WTC11 (cell line): ENCODE measurements around the gene ALKBH8. TPM values are rescaled to one million over a fixed set of nuclear protein-coding genes. Genes with fewer than 3 reads are reported as not detected.

Source experiments
- ATAC-seq: fragments of 200-7000 bp; cut with Tn5 transposase; 2 replicates; pipeline ENCODE4 v1.10.0; 2021; ENCODE audit warnings: mild to moderate bottlenecking, moderate library complexity
- CTCF ChIA-PET: fragments of 300-600 bp; sonication (Branson Sonifier 250); formaldehyde crosslinking; loops from one replicate; lab custom pipeline; 2021; ENCODE audit warnings: antibody characterized with exemption; lab: Charles Lee
- POLR2A ChIA-PET: fragments of 350-600 bp; sonication (Branson Sonifier 250); formaldehyde crosslinking; loops from one replicate; lab custom pipeline; 2021; ENCODE audit warnings: antibody characterized with exemption; lab: Charles Lee
- DNase-seq: peaks from one replicate; pipeline ENCODE4 v3.0.0; 2021; ENCODE audit warnings: low spot score
- H3K27ac Mint-ChIP-seq: 2 replicates; pipeline ENCODE4 v1.8.0; 2021; ENCODE audit warnings: mixed read lengths
- H3K27me3 Mint-ChIP-seq: 2 replicates; pipeline ENCODE4 v1.8.0; 2021; ENCODE audit warnings: low read depth, mild to moderate bottlenecking, moderate library complexity, mixed read lengths
- H3K36me3 Mint-ChIP-seq: 2 replicates; pipeline ENCODE4 v1.8.0; 2021; ENCODE audit warnings: mixed read lengths
- H3K4me1 Mint-ChIP-seq: 2 replicates; pipeline ENCODE4 v1.8.0; 2022; ENCODE audit warnings: mixed read lengths
- H3K4me3 Mint-ChIP-seq: 2 replicates; pipeline ENCODE4 v1.8.0; 2021; ENCODE audit warnings: mild to moderate bottlenecking, moderate library complexity, mixed read lengths
- H3K9me3 Mint-ChIP-seq: 2 replicates; pipeline ENCODE4 v1.8.0; 2021; ENCODE audit warnings: mixed read lengths
- CBFB ChIP-seq: sonication (generic); formaldehyde crosslinking; IDR thresholded peaks from 2 replicates; pipeline ENCODE4 v1.8.1; 2022; ENCODE audit warnings: mild to moderate bottlenecking, low read depth, missing genetic modification reagents
- CTCF ChIP-seq: fragments of 200-600 bp; IDR thresholded peaks from 2 replicates; pipeline ENCODE4 v1.8.0; 2022; ENCODE audit warnings: antibody characterized with exemption
- ESRRA ChIP-seq: sonication (generic); formaldehyde crosslinking; IDR thresholded peaks from 2 replicates; pipeline ENCODE4 v1.8.1; 2022; ENCODE audit warnings: mild to moderate bottlenecking, missing genetic modification reagents, borderline replicate concordance
- FOXK1 ChIP-seq: sonication (generic); formaldehyde crosslinking; IDR thresholded peaks from 2 replicates; pipeline ENCODE4 v1.8.0; 2022; ENCODE audit warnings: mild to moderate bottlenecking, moderate library complexity, missing genetic modification reagents
- HMGXB4 ChIP-seq: sonication (generic); formaldehyde crosslinking; IDR thresholded peaks from 2 replicates; pipeline ENCODE4 v1.8.1; 2023; ENCODE audit warnings: mild to moderate bottlenecking, moderate library complexity, missing genetic modification reagents
- IRF2 ChIP-seq: sonication (generic); formaldehyde crosslinking; IDR thresholded peaks from 2 replicates; pipeline ENCODE4 v1.8.0; 2022; ENCODE audit warnings: low read depth, missing genetic modification reagents, borderline replicate concordance
- KAT7 ChIP-seq: sonication (generic); formaldehyde crosslinking; IDR thresholded peaks from 2 replicates; pipeline ENCODE4 v1.8.1; 2023; ENCODE audit warnings: missing genetic modification reagents, mild to moderate bottlenecking, borderline replicate concordance
- PRDM15 ChIP-seq: sonication (generic); formaldehyde crosslinking; IDR thresholded peaks from 2 replicates; pipeline ENCODE4 v1.8.0; 2022; ENCODE audit warnings: missing genetic modification reagents
- RORB ChIP-seq: fragments of 250-450 bp; sonication (Bioruptor Pico); IDR thresholded peaks from 2 replicates; pipeline ENCODE4 v1.9.0; 2021; ENCODE audit warnings: mild to moderate bottlenecking
- TCF7 ChIP-seq: sonication (generic); formaldehyde crosslinking; IDR thresholded peaks from 2 replicates; pipeline ENCODE4 v1.8.0; 2022; ENCODE audit warnings: mild to moderate bottlenecking, low read depth, missing genetic modification reagents, moderate library complexity
- ZMAT4 ChIP-seq: fragments of 250-450 bp; sonication (Bioruptor Pico); IDR thresholded peaks from 2 replicates; pipeline ENCODE4 v1.9.0; 2021; ENCODE audit warnings: mild to moderate bottlenecking
- ZNF232 ChIP-seq: sonication (generic); formaldehyde crosslinking; IDR thresholded peaks from 2 replicates; pipeline ENCODE4 v1.8.0; 2022; ENCODE audit warnings: mild to moderate bottlenecking, missing genetic modification reagents
- ZNF317 ChIP-seq: sonication (generic); formaldehyde crosslinking; IDR thresholded peaks from 2 replicates; pipeline ENCODE4 v1.8.1; 2023; ENCODE audit warnings: low read depth, mild to moderate bottlenecking, moderate library complexity, missing genetic modification reagents, borderline replicate concordance
- total RNA-seq: library from RNA; stranded (reverse); gene quantifications from 3 replicates; pipeline ENCODE4 v1.2.3, GENCODE V29; 2021
- TF ChIP-seq, protein P1 (sequence below): sonication (generic); formaldehyde crosslinking; IDR thresholded peaks from 2 replicates; pipeline ENCODE4 v1.8.0; 2023; ENCODE audit warnings: mild to moderate bottlenecking, missing genetic modification reagents
- TF ChIP-seq, protein P2 (sequence below): sonication (generic); formaldehyde crosslinking; conservative IDR thresholded peaks from 2 replicates; pipeline ENCODE4 v1.8.1; 2022; ENCODE audit warnings: mild to moderate bottlenecking, missing genetic modification reagents
- TF ChIP-seq, protein P3 (sequence below): fragments of 250-450 bp; sonication (Bioruptor Pico); conservative IDR thresholded peaks from 2 replicates; pipeline ENCODE4 v1.9.0; 2021; ENCODE audit warnings: mild to moderate bottlenecking
- TF ChIP-seq, protein P4 (sequence below): sonication (generic); formaldehyde crosslinking; IDR thresholded peaks from 2 replicates; pipeline ENCODE4 v1.8.1; 2023; ENCODE audit warnings: mild to moderate bottlenecking, missing genetic modification reagents

ALKBH8 gene
- total RNA-seq, 1 experiment from 2014 or later, result 9.5 TPM

GRCh38 chr11:107598225-107599139, 32.9 kb upstream of the ALKBH8 start:
- CTCF ChIA-PET, result interaction anchor here (0.6 to 3.3 kb wide), 4 partner anchors 8 to 91 kb away, joined by 3 to 14 read pairs (median 4); no protein-coding TSS in a partner anchor
- no peak overlapping the region for H3K27ac Mint-ChIP-seq
- H3K4me1 Mint-ChIP-seq, result peaks cover 48% of the 10 kb centered on the region
- no peak overlapping the region for H3K4me3 Mint-ChIP-seq
- H3K36me3 Mint-ChIP-seq, result no peaks in the 10 kb centered on the region
- POLR2A ChIA-PET, result no interaction called here
- TF ChIP-seq, protein P1, sequence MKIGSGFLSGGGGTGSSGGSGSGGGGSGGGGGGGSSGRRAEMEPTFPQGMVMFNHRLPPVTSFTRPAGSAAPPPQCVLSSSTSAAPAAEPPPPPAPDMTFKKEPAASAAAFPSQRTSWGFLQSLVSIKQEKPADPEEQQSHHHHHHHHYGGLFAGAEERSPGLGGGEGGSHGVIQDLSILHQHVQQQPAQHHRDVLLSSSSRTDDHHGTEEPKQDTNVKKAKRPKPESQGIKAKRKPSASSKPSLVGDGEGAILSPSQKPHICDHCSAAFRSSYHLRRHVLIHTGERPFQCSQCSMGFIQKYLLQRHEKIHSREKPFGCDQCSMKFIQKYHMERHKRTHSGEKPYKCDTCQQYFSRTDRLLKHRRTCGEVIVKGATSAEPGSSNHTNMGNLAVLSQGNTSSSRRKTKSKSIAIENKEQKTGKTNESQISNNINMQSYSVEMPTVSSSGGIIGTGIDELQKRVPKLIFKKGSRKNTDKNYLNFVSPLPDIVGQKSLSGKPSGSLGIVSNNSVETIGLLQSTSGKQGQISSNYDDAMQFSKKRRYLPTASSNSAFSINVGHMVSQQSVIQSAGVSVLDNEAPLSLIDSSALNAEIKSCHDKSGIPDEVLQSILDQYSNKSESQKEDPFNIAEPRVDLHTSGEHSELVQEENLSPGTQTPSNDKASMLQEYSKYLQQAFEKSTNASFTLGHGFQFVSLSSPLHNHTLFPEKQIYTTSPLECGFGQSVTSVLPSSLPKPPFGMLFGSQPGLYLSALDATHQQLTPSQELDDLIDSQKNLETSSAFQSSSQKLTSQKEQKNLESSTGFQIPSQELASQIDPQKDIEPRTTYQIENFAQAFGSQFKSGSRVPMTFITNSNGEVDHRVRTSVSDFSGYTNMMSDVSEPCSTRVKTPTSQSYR (CRISPR knock-in tag), result no peak
- TF ChIP-seq ZNF317 (CRISPR knock-in tag) (no peak), CTCF (peak; percentile 43; the same call in 1 of the 2 replicates)
- TF ChIP-seq, protein P2, sequence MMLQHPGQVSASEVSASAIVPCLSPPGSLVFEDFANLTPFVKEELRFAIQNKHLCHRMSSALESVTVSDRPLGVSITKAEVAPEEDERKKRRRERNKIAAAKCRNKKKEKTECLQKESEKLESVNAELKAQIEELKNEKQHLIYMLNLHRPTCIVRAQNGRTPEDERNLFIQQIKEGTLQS, result no peak
- ATAC-seq (peak; percentile 97), DNase-seq (peak; percentile 64)
- H3K9me3 Mint-ChIP-seq, result no peaks in the 10 kb centered on the region
- H3K27me3 Mint-ChIP-seq, result peaks cover 13% of the 10 kb centered on the region

GRCh38 chr11:107594736-107595135, 29.2 kb upstream of the ALKBH8 start:
- ChIA-PET POLR2A (no interaction called here), CTCF (interaction anchor here (0.8 to 2.1 kb wide), 5 partner anchors 10 to 147 kb away, joined by 3 to 9 read pairs (median 4); no protein-coding TSS in a partner anchor)
- Mint-ChIP-seq H3K27ac (no peak overlapping the region), H3K9me3 (no peaks in the 10 kb centered on the region), H3K4me1 (peaks cover 56% of the 10 kb centered on the region), H3K27me3 (peaks cover 48% of the 10 kb centered on the region), H3K4me3 (no peak overlapping the region), H3K36me3 (no peaks in the 10 kb centered on the region)
- ATAC-seq, result no peak
- DNase-seq, result no peak
- TF ChIP-seq, protein P3, sequence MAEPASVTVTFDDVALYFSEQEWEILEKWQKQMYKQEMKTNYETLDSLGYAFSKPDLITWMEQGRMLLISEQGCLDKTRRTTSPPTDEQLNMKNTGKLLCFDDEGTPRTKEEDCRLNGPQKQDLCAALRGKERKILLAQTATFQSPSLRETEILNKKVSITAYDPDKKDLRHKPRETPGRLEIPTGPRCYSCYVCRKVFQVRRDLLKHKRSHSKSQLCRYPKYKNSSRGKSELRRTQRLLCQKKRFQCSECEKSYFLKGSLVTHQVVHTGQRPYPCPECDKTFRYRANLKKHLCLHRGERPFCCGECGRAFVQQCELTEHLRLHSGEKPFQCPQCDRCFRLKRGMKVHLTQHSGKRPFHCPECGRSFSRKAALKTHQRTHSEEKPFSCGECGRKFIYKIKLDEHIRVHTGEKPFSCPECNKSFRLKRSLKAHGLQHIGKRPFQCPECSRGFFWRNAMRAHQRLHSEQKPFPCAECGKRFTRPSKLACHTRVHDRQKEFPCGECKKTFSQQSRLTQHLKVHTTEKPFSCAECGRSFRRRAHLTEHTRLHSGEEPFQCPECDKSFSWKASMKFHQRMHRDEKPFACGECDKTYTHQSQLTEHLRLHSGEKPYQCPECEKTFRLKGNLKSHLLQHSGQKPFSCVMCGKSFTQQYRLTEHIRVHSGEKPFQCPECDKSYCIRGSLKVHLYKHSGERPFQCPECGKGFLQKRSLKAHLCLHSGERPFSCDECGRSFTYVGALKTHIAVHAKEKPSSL (CRISPR knock-in tag), result no peak
- TF ChIP-seq TCF7 (CRISPR knock-in tag) (no peak), RORB (CRISPR knock-in tag) (no peak), PRDM15 (CRISPR knock-in tag) (no peak), ZMAT4 (no peak), HMGXB4 (CRISPR knock-in tag) (no peak), IRF2 (no peak), CBFB (no peak), ZNF232 (no peak), ESRRA (CRISPR knock-in tag) (no peak), KAT7 (CRISPR knock-in tag) (no peak), FOXK1 (CRISPR knock-in tag) (no peak)
- TF ChIP-seq, protein P4, sequence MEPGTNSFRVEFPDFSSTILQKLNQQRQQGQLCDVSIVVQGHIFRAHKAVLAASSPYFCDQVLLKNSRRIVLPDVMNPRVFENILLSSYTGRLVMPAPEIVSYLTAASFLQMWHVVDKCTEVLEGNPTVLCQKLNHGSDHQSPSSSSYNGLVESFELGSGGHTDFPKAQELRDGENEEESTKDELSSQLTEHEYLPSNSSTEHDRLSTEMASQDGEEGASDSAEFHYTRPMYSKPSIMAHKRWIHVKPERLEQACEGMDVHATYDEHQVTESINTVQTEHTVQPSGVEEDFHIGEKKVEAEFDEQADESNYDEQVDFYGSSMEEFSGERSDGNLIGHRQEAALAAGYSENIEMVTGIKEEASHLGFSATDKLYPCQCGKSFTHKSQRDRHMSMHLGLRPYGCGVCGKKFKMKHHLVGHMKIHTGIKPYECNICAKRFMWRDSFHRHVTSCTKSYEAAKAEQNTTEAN (CRISPR knock-in tag), result no peak
